Neuronal stem cell (in vitro differentiated cells): Measurements from ENCODE around the gene ZBTB42.
A peak's percentile ranks its signal among the peaks of the same experiment; 100 is the strongest.

Experiments used
- DNase-seq: peaks from one replicate; pipeline ENCODE4 v3.0.0-alpha.2; 2013; ENCODE audit warnings: low spot score
- H2AFZ ChIP-seq: one replicate; pipeline ENCODE4 v1.6.1; 2013; ENCODE audit warnings: mild to moderate bottlenecking, low read length, inconsistent platforms
- H2AK5ac ChIP-seq: 2 replicates; pipeline ENCODE4 v1.6.1; 2013; ENCODE audit warnings: low read depth, mild to moderate bottlenecking, inconsistent platforms, low read length, moderate library complexity, mixed read lengths
- H2BK120ac ChIP-seq: 2 replicates; pipeline ENCODE4 v1.6.1; 2013; ENCODE audit warnings: low read depth, mild to moderate bottlenecking, inconsistent platforms, low read length, moderate library complexity, mixed read lengths
- H2BK12ac ChIP-seq: one replicate; pipeline ENCODE4 v1.6.1; 2013; ENCODE audit warnings: low read length, inconsistent platforms
- H2BK15ac ChIP-seq: 2 replicates; pipeline ENCODE4 v1.6.1; 2013; ENCODE audit warnings: mild to moderate bottlenecking, low read length, inconsistent platforms, mixed read lengths
- H2BK5ac ChIP-seq: one replicate; pipeline ENCODE4 v1.6.1; 2013; ENCODE audit warnings: inconsistent platforms, mild to moderate bottlenecking, low read length, moderate library complexity
- H3K14ac ChIP-seq: one replicate; pipeline ENCODE4 v1.6.1; 2013; ENCODE audit warnings: low read length, inconsistent platforms
- H3K18ac ChIP-seq: 2 replicates; pipeline ENCODE4 v1.6.1; 2013; ENCODE audit warnings: low read length, inconsistent platforms
- H3K23ac ChIP-seq: 2 replicates; pipeline ENCODE4 v1.6.1; 2013; ENCODE audit warnings: low read depth, mild to moderate bottlenecking, mixed read lengths, low read length, inconsistent platforms; ENCODE audit not compliant: poor library complexity
- H3K27ac ChIP-seq: replicated peaks from 3 replicates; pipeline ENCODE4 v1.5.1; 2013; ENCODE audit warnings: low read length, inconsistent platforms
- H3K27me3 ChIP-seq, 3 experiments: 2 replicates each; pipeline ENCODE4 v1.6.1; 2013; ENCODE audit warnings: low read length in 3 of 3, mild to moderate bottlenecking in 2 of 3, inconsistent platforms in 1 of 3, low read depth in 1 of 3, mixed read lengths in 1 of 3, moderate library complexity in 1 of 3; ENCODE audit not compliant: control insufficient read depth in 3 of 3, insufficient read depth in 3 of 3
- H3K36me3 ChIP-seq, 2 donors: replicated peaks in 1 of 2; 2 replicates each; pipeline ENCODE4 v1.6.1; 2013; ENCODE audit warnings: low read length in 2 of 2; ENCODE audit not compliant: control insufficient read depth in 2 of 2, insufficient read depth in 2 of 2
- H3K4ac ChIP-seq: 2 replicates; pipeline ENCODE4 v1.6.1; 2013; ENCODE audit warnings: inconsistent platforms, mild to moderate bottlenecking, low read length, moderate library complexity
- H3K4me1 ChIP-seq, 2 donors: 1 replicate in 1 of 2; 2 replicates in 1 of 2; pipeline ENCODE4 v1.6.1; 2013; ENCODE audit warnings: low read length in 2 of 2, low read depth in 1 of 2; ENCODE audit not compliant: control insufficient read depth in 2 of 2, insufficient read depth in 1 of 2
- H3K4me2 ChIP-seq: one replicate; pipeline ENCODE4 v1.6.1; 2013; ENCODE audit warnings: mild to moderate bottlenecking, low read length, inconsistent platforms; ENCODE audit not compliant: insufficient read depth, poor library complexity, severe bottlenecking
- H3K4me3 ChIP-seq, 2 donors: 2 replicates each; pipeline ENCODE4 v1.5.1; 2013; ENCODE audit warnings: low read length in 2 of 2, mild to moderate bottlenecking in 2 of 2, inconsistent platforms in 1 of 2, moderate library complexity in 1 of 2
- H3K79me1 ChIP-seq: one replicate; pipeline ENCODE4 v1.6.1; 2013; ENCODE audit warnings: low read depth, mild to moderate bottlenecking, inconsistent platforms, low read length, moderate library complexity
- H3K9ac ChIP-seq: one replicate; pipeline ENCODE4 v1.6.1; 2013; ENCODE audit warnings: mild to moderate bottlenecking, low read depth, low read length, inconsistent platforms; ENCODE audit not compliant: poor library complexity
- H3K9me3 ChIP-seq, 2 donors: replicated peaks in 1 of 2; 2 replicates each; pipeline versions ENCODE3 to v1.6.1; 2013; ENCODE audit warnings: low read length in 2 of 2, mild to moderate bottlenecking in 2 of 2, inconsistent platforms in 1 of 2, low read depth in 1 of 2, mixed read lengths in 1 of 2, moderate library complexity in 1 of 2; ENCODE audit not compliant: control insufficient read depth in 2 of 2, insufficient read depth in 1 of 2
- H4K8ac ChIP-seq: one replicate; pipeline ENCODE4 v1.6.1; 2013; ENCODE audit warnings: low read depth, mild to moderate bottlenecking, inconsistent platforms, low read length, moderate library complexity
- H4K91ac ChIP-seq: one replicate; pipeline ENCODE4 v1.6.1; 2013; ENCODE audit warnings: low read length, low read depth, mild to moderate bottlenecking, inconsistent platforms; ENCODE audit not compliant: poor library complexity
- WGBS, 2 donors: extraction: QIAGEN DNeasy Blood & Tissue Kit; methylation state at CpG; one replicate each; pipeline ENCODE4 v1.1.7; 2013; ENCODE audit warnings: missing lambda C conversion rate in 2 of 2, mixed read lengths in 1 of 2; ENCODE audit not compliant: insufficient read length in 2 of 2, insufficient replicate concordance in 1 of 2; ENCODE audit errors: extremely low coverage in 2 of 2; 5-methylcytosine and 5-hydroxymethylcytosine counted together

The ZBTB42 gene

GRCh38 chr14:104766863-104767633, 33.9 kb upstream of the ZBTB42 start:
- peaks cover 13 to 24% of the 10 kb centered on the region in 2 donors for H3K9me3 ChIP-seq
- peaks cover 21 to 39% of the 10 kb centered on the region in 2 donors for H3K36me3 ChIP-seq
- no peak overlapping the region for H3K4ac ChIP-seq
- H4K8ac ChIP-seq, result no peak overlapping the region
- no peak overlapping the region for H2BK15ac ChIP-seq
- WGBS, 2 donors, result no CpG with 5 or more reads among the region's 15 CpGs
- H3K27me3 ChIP-seq, result no peaks in the 10 kb centered on the region
- no peak overlapping the region for H3K18ac ChIP-seq
- no peak overlapping the region for H3K14ac ChIP-seq
- DNase-seq, result no peak
- H3K79me1 ChIP-seq, result peaks cover 5% of the 10 kb centered on the region
- H2BK5ac ChIP-seq, result no peak overlapping the region
- H4K91ac ChIP-seq, result no peak overlapping the region
- H3K4me3 ChIP-seq, result no peak overlapping the region
- no peak overlapping the region for H2AK5ac ChIP-seq
- H3K4me2 ChIP-seq, result no peak overlapping the region
- no peak overlapping the region for H3K23ac ChIP-seq
- peaks cover 5 to 13% of the 10 kb centered on the region in 2 donors for H3K4me1 ChIP-seq
- H3K9ac ChIP-seq, result no peak overlapping the region
- H2AFZ ChIP-seq, result no peak overlapping the region
- H2BK12ac ChIP-seq, result no peak overlapping the region
- no peak overlapping the region for H3K27ac ChIP-seq
- H2BK120ac ChIP-seq, result no peak overlapping the region

- no peak overlapping the region for H2BK5ac ChIP-seq
Observed at GRCh38 chr14:104767634-104767918, 33.3 kb upstream of the ZBTB42 start.

GRCh38 chr14:104768437-104769323, 32.2 kb upstream of the ZBTB42 start:
- H2BK15ac ChIP-seq, result no peak overlapping the region

More at GRCh38 chr14:104767634-104767918, 33.3 kb upstream of the ZBTB42 start:
- no peak overlapping the region for H2BK120ac ChIP-seq
- no peak overlapping the region for H2AFZ ChIP-seq
- H3K27me3 ChIP-seq, result no peaks in the 10 kb centered on the region
- H3K36me3 ChIP-seq, result peaks cover 22 to 40% of the 10 kb centered on the region in 2 donors
- H2BK15ac ChIP-seq, result no peak overlapping the region
- no peak overlapping the region for H2AK5ac ChIP-seq
- no peak overlapping the region for H2BK12ac ChIP-seq
- H4K91ac ChIP-seq, result no peak overlapping the region
- peaks cover 5 to 13% of the 10 kb centered on the region in 2 donors for H3K4me1 ChIP-seq
- no peak overlapping the region for H3K18ac ChIP-seq
- H3K9me3 ChIP-seq, result peaks cover 13 to 24% of the 10 kb centered on the region in 2 donors
- H3K79me1 ChIP-seq, result peaks cover 5% of the 10 kb centered on the region
- no peak overlapping the region for H4K8ac ChIP-seq
- no peak overlapping the region for H3K4me2 ChIP-seq
- WGBS, 2 donors, result no CpG with 5 or more reads among the region's 5 CpGs
- H3K4me3 ChIP-seq, result no peak overlapping the region
- H3K9ac ChIP-seq, result no peak overlapping the region
- DNase-seq, result no peak
- no peak overlapping the region for H3K23ac ChIP-seq
- H3K27ac ChIP-seq, result no peak overlapping the region
- no peak overlapping the region for H3K4ac ChIP-seq
- no peak overlapping the region for H3K14ac ChIP-seq

More at GRCh38 chr14:104768437-104769323, 32.2 kb upstream of the ZBTB42 start:
- H2BK120ac ChIP-seq, result no peak overlapping the region
- peaks cover 13 to 21% of the 10 kb centered on the region in 2 donors for H3K9me3 ChIP-seq
- peak overlapping the region; percentile 80 for H3K18ac ChIP-seq
- peak overlapping the region; percentile 90 for H2AK5ac ChIP-seq
- H3K27me3 ChIP-seq, result no peaks in the 10 kb centered on the region
- DNase-seq, result peak; percentile 80
- no peak overlapping the region for H3K4me2 ChIP-seq
- no peak overlapping the region for H3K4ac ChIP-seq
- peaks cover 30 to 47% of the 10 kb centered on the region in 2 donors for H3K36me3 ChIP-seq
- H3K14ac ChIP-seq, result no peak overlapping the region
- H4K91ac ChIP-seq, result no peak overlapping the region
- no peak overlapping the region for H2BK5ac ChIP-seq
- H2AFZ ChIP-seq, result peak overlapping the region; percentile 56
- peak overlapping the region; percentile 79 for H3K9ac ChIP-seq
- peak overlapping the region; percentile 38 for H3K23ac ChIP-seq
- no peak overlapping the region for H3K27ac ChIP-seq
- H3K4me1 ChIP-seq, result peaks cover 5 to 13% of the 10 kb centered on the region in 2 donors
- H4K8ac ChIP-seq, result no peak overlapping the region
- no CpG with 5 or more reads among the region's 25 CpGs for WGBS, 2 donors
- H2BK12ac ChIP-seq, result no peak overlapping the region
- peak overlapping the region in 1 of 2 donors; percentile 30 for H3K4me3 ChIP-seq
- H3K79me1 ChIP-seq, result peaks cover 10% of the 10 kb centered on the region
